CD4-positive, alpha-beta T cell treated with Interleukin-15 for 4 hours (primary cell): ENCODE measurements around the gene TMEM255A.
A peak's percentile ranks its signal among the peaks of the same experiment; 100 is the strongest.

Experiments
- DNase-seq: peaks from one replicate; pipeline ENCODE4 v3.0.0-alpha.2; 2020; ENCODE audit warnings: low spot score

TMEM255A gene

DNA sequence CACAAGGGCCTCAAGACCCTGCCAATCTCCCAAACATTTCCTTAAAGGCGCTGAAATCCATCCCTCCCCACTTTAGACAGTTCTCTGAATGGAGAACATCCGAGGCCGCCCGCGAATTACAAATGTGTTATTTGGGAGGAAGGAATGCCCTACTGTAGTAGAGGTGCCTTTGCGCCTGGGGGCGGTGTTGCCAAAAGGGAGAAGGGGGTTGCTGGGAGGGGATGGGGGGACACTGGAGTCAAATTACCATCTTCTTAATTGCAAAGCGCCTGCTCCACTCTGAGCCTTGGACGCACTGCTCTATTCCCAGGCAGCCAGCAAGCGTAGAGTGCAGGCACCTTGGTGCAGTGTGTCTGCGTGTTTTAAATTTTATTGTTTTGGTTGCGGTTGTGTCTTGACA lies 2.7 kb downstream of the TMEM255A start:
- DNase-seq: no peak

DNA sequence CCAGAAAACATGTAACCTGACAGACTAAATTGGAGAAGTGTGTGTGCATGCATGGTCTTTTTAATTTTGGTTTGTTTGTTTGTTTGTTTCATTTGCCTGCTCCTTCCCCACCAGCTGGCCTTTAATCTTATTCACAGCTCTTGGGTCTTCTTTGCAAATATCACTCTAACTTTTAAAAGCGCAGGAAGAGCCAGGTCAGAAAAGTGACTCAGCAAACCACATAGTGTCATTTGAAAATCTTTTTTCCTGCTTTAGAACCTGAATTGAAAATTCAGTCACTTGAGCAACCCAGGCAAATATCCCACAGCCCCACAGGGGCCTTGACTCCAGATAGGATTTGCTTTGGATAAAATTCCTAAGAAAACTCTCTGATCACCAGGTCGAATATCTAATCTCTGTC lies 4.6 kb downstream of the TMEM255A start:
- DNase-seq: no peak

DNA sequence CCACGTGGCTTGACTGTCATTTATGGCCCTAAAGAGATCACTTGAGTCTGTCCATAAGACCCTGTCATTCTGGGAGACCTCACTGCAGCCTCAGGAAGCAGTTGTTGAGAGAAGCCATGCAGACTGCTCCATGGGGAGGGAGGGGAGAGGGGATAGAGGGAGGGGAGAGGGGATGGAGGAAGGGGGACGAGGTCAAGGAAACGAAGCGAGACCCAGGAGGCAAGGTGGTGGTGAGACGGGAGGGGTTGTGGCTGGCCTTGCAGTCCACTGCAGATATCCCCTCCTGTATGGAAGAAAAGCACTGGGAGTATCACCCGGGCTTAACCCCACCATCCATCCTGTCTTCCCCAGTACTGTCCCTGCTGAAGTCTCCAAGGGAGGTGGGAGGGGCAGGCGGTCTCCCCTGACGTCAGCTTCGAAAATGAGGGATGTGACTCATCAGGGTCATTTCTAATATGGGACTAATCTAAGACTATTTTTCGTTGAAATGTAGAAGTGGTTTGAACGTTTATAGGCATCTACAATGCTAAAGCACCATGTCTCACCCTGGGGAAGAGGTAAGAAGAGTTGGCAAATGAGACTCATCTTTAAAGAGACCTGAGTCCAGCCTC lies 5.6 kb downstream of the TMEM255A start:
- no peak for DNase-seq

DNA sequence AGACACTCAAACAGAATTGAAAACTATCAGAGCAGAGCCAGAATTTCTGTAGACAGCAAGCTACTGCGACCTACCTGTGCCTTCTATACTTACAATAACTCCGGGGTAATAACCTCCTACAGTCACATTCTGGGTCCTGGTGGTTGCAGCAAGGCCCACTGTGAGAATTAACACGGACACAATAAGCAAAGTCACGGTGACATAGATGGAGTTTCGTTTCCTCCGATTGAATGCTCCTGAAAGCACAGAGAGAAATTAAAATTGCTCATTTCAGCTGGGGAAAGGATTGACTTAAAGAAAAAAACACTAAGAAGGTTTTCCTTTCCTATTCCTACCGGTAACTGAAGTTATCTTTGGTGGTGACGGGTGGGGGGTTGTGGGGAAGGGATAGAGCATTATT lies 7.0 kb downstream of the TMEM255A start:
- DNase-seq: no peak

DNA sequence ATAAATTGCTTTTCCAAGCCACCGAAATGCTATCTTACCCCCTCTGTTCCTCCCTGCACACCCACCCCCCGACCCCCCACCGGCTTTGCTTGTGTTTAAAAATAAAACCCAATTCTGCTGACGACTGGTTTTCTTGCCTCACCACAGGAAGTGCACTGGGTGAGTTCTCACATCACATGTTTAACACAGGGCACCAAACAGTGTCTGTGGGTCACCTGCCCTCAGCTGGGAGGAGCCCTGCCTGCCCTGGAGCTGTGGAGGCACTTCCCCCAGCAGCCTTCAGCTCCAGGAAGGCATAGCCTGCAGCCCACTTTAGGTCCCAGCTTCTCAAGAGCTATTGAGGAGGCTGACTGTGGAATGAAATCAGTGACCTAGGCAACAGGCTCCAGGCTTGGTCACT lies 8.8 kb downstream of the TMEM255A start:
- DNase-seq: peak; percentile 56

DNA sequence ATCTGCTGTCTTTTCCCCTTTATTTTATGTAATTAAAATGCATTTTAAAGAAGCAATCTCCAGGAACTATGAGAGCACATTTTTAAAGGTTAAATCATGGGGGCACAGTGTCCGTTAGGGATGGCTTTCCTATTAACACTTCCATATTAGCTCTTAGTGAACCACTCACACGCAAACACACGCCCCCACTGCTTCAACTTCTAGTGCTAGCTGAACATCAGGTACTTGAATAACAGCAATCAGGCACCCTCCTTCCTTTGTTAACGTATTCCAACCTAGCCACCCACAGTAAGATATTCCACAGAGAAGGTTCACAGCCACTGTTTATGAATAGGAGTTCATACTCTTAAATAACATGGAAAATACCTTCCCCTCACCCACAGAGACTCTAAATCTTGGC lies 9.3 kb downstream of the TMEM255A start:
- no peak for DNase-seq

DNA sequence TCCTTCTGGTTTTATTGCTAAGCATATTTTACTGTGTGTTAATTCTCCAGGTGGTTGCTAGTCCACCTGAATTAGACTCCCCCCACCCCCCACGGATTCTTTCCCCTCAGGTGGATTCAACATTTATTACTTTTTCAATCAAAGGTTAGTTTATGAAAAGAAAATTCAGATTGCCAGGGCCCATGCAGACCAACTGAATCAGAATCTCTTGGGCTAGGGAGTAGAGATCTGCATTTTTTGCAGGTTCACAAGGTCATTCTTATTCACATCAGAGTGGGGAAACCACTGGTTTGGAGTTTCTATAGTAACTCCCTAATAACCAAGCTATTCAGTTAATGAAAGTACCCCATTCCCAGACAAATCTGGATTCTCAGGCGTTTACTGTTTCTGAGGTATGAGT lies 9.8 kb downstream of the TMEM255A start:
- no peak for DNase-seq

DNA sequence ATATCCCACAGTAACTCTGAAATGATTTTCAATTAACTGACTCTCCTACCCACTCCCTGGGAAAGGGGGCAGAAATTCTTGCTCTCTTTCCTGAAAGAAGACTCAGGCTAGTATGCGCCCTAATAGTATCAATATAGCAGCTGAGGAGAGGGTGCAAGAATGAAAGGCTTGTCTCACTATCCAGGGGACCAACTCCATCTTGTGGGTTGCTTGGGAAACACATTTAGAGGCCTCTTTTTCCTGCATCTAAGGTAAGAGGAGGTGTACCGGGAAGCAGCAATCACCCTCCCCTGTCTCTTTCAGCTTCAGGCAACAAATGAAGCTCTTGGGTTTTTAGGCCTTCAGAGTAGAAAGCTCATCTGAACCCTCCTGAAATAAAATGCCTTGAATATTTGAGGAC lies 11.3 kb downstream of the TMEM255A start:
- no peak for DNase-seq

DNA sequence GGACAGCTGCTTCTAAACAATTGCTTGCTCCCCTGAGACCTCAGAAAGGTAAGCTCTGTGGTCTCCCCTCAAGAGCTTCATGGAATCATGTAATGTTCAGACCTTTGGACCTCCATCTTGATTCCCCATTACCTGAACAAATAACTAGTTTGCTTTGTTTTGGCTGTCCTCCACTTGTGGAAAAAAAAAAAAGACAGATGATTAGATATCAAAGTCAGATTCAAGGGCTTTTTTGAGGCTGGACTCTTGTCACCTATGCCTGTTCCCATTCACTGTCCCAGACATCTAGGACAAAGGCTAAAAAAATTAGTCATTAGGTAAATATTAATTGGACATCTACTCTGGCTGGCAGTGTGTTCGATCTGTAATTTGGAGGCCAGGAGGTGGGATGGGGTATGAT lies 13.3 kb downstream of the TMEM255A start:
- no peak for DNase-seq

DNA sequence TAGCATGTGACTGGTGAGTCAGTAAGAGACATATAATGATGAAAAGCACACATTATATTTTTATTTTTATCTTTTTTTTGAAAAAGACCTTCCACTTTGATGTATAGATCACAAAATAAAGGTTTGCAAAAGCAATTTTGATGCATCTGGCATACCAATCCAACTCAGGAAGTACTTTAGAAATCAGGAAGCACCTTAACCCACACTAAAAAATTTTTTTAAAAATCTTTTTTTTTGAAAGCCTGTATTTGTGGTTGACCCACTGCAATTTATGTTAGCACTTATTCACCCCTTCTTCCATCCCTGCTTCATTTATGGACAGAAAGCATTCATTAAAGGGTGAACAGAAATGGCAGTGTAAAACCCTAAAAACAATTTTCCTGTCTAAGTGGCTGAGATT lies 16.6 kb downstream of the TMEM255A start:
- DNase-seq: no peak

DNA sequence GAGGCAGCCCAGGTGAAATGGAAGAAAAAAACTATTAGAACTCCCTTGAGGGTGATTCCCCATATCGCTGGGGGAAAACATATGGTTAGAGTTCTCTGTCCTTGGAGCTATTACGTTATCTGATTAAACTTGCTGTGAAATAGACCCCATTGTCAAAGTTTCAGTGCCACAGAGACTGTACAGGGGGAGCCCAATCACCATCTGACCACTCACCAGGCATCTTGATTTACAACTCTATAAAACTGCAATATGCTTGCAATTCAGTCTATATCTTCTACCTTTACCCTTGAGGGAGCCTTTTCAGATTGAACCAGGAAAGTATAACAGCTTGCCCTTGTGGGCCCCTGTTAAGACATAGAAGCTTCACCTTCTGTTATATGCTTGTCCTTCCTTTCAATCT lies 18.2 kb downstream of the TMEM255A start:
- no peak for DNase-seq

DNA sequence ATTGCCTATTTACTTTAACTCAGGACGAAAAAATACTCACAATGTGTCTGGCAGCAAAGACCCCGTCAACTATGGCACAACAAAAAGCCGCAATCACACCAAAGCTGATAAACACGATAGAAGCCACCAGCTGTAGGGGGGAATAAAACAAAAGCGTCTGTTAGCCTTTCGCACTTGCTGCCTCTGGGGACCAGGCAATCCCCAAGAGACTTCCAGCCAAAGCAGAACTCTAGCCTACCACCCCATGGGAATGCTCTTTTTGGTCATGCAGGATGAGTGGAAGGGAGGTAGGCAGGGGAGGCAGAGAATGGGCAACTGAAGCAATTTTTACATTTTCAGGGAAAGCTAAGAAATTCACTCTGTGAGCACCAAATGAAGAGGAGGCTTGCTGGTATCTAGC lies 20.1 kb downstream of the TMEM255A start:
- DNase-seq: no peak

DNA sequence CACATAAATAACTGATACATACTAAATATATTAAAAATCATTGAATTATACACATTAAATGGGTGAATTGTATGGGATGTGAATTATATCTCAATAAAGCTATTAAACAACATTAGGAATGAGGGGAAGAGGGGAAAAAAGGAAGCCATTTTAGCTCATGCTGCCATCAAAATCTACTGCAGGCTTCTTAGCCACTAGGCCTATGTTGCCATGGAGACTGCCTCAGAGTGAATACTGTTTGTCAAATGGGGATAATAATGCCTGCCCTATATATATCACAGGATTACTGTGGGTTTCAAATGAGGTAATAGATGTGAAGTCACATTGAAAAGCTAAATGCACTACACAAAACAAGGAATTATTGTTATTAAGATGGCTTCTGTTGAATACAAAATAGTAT lies 21.2 kb downstream of the TMEM255A start:
- DNase-seq: no peak

DNA sequence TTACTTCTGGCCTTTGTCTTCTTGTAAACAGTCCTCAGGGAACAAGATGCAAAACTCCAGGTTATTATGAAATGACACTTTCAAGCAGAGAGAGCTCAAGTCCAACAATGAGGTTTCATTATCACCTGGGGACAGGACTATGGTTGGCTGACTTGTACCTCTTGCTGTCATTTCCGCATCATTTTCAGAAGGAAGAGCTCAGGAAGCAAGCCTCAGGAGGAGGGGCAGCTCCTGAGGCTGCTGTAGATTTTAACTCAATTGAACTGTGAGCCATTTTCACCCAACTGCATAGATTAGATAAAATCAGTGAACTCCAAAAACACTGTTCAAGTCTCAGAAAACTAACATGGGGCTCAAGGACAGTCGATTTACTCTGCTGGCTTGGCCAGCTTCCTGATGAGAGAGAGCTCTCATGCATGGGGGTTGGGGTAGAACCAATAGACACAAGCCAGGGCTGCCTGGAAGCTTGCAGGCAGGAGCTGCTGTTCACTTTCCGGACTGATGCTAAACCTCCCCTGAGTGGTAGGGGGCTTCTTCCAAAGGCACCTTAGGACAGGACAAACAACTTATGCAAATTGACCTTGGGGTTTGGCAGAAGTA lies 23.6 kb downstream of the TMEM255A start:
- no peak for DNase-seq

DNA sequence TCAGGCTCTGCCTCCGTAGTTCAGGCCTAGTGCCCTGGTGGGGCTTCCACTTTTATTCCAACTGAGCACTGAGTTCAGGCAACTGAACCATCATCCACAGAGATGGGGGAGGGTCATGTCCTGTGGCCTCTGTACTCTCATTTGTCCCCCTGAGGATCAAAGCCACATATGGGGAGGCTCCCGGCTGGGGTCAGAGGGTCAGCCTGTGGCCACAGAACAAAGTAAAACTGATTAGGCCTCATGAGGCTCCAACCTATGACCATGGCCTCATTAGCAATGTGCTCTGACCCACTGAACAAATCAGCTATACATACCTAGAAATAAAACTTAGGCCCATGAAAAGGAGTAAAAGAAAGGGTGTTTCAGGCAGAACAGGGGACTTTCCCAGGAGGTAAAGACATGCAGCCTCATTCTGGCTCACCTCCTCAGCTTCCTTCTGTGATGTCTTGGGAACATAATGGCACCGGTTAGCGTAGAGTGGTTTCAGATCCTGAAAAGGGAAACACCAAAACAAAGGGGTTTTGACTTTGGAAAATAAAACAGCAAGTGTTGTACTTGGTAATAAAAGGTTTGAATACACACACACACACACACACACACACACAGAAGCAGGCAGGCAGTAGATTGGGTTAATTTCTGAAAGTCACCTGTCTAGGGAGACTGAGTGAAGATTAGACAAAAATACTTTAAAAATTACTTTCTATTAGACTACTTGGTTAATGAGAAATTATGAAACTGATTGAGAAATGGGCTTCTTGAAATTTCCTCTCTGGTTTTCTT lies 24.3 kb downstream of the TMEM255A start:
- DNase-seq: no peak

DNA sequence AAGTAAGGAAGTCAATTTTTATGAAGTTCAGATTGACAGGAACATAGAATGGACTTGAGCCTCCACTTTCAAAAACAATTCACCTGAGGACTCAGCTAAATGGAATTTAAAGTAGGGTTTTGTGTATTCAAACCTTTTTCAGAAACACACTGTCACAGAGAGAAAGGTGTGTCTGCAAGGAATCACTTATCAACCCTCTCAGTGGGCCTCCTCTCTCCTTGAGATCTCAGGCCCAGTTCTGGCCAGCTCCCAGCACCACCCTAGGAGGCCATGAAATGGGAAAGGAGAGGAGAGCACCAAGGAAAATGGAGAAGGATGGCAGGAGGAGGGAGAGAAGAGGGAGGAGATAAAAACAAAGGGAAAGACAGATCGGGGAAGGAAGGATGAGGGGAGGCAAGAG lies 28.6 kb downstream of the TMEM255A start:
- DNase-seq: no peak

DNA sequence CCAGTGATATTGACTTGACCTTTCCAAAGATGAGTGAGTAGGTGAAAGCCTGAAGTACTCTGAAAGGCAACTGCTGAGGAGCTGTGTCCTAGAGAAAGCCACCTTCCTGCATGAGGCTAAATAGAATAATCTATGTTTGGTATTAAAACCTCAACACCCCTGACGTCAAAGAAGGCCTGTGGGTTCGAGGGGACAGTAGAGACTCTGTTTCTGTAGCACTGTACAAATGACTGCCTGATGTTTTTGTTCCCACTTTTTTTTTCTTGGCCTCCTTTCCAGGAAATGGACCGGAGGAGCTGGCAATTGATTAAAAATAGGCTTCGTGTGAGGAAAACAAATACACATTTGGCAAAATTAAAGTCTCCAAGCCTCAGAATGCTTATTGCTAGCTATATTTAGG lies 29.5 kb downstream of the TMEM255A start:
- no peak for DNase-seq

DNA sequence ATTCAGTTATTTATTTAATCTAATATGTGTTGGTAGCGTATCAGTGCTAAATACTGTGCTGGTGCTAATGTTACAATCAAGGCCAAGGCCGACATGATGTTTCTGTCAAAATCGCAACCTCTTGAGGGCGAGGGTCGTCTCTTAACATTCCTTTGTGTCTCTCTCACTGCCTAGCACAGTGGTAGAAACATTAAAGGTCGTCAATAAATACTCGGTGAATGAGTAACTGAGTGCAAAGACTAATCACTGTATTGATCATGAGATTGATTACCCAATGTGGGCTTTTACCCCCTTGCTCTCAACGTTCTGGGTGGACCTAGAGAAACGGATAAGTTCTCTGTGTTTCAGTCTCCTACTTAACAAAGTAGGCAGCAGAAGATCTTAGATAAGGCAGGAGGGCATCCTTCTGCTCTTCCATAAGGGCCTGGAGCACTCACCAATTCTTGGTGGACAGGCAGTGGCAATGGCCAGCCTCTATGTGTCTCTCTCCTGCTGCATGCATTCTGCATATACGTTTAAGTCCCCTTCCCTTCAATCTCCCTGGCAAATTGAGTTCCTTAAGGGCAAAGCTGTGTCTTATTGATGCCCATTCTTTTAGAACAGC lies 30.1 kb downstream of the TMEM255A start:
- no peak for DNase-seq

DNA sequence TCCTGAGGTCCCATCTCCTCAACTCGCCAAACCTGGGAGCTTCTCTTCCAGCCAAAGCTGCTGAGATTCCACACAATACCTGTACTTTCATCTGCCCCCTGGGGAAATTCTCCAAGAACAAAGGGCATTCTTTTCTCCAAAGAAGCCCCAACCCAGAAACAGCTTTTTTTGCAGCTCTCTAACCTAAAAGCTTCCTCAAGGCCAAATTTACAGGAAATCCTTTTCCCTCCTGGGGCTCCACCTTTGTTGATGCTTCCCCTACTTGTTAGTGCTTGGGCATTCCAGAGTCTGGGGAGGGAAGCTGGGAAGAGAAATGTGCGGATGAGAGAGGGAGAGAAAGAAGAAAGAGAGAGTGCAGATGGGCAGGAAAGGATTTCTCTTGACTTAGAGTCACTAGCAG lies 36.3 kb downstream of the TMEM255A start:
- DNase-seq: no peak

DNA sequence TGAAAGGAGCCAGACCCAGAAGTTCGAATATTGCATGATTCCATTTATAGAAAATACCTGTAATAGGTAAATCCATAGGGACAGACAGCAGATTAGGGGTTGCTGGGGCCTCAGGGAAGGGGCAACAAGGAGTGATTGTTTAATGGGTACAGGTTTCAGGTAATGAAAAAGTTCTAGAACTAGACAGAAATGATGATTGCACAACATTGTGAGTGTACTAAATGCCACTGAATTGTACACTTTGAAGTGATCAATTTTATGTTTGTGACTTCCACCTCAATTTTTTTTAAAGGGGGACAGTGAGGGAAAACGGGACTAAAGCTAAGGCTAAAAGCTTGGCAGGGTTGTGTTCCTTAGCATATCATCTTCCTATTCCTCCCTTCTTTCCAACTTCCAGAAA lies 37.1 kb downstream of the TMEM255A start:
- no peak for DNase-seq

DNA sequence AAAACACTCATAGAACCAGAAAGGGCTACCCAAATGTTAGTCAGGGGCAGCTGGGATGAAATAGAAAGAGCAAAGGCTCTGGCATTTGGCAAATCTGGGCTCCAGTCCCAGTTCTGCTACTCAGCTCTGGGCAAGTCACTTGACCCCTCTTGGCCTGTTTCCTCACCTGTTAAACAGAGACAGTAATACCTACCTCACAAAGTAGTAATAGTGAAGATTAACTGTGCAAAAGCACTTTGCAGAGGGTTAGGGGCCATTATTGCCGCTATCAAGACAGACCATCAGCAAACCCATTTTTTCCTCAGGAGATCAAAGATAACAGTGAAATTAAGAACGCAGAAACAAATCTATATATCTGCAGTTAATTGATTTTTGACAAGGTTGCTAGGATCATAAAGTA lies 40.0 kb downstream of the TMEM255A start:
- no peak for DNase-seq

DNA sequence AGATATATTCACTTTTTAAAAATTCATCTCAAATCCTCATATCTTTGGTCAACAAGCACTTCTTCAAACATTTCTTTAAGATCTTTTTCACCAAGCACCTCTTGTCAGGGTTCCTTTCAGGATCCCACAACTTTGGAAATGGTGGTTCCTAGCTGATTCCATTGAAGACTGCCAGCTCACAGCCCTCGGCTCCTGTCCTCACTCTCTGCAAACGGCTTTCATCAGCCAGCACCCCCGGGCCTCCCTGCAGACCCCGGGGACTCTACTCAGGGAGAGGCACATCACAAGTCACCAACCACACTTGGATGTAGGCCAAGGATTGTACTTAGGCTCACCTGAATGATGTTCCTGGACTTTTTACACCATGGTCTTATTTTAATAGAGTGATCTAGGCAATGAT lies 40.7 kb downstream of the TMEM255A start:
- DNase-seq: no peak

DNA sequence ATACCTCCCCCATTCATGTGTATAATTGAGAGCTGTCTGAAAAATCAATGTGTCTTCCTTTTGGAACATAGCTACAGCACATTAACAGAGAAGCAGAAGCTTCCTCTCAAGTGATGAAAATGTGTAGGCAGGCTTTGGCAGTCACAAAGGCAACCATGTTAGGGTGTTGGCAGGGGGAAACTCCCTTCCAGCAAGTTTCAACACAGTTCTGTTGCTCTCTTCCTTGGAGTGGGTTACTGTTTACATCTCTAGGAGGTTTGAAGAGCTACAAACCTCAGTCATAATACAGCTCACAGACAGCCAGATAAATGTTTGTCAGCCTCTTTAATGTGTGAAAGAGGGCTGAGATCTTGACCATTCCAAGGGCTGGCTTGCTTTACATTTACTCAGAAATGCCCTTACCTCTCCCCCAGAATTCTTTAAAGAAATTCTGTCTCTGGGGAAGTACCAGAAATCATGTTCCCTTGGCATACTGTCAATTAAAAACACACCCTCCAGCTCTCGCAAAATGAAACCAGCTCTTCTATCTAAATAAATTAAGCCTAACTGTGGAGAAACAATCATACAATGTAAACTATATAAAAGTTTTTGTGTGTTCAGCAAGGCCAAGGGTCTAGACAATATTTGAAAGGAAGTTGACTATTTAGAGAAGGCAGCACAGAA lies 41.8 kb downstream of the TMEM255A start:
- DNase-seq: peak; percentile 32
